SK-N-MC (cell line): ENCODE measurements around the gene RGS7.

Source experiments
- EZH2 ChIP-seq: fragments of 200-600 bp; sonication (generic); IDR thresholded peaks from one replicate; pipeline ENCODE4 v1.6.1; 2017; ENCODE audit warnings: antibody characterized with exemption
- FOXP2 ChIP-seq: optimal IDR thresholded peaks from 2 replicates; pipeline ENCODE3; 2011; ENCODE audit warnings: mild to moderate bottlenecking, moderate library complexity; ENCODE audit not compliant: insufficient read depth; ENCODE audit errors: extremely low read length, control extremely low read depth
- POLR2AphosphoS5 ChIP-seq: IDR thresholded peaks from 2 replicates; pipeline ENCODE4 v1.6.1; 2012; ENCODE audit warnings: mild to moderate bottlenecking, low read depth, low read length, borderline replicate concordance

DNA sequence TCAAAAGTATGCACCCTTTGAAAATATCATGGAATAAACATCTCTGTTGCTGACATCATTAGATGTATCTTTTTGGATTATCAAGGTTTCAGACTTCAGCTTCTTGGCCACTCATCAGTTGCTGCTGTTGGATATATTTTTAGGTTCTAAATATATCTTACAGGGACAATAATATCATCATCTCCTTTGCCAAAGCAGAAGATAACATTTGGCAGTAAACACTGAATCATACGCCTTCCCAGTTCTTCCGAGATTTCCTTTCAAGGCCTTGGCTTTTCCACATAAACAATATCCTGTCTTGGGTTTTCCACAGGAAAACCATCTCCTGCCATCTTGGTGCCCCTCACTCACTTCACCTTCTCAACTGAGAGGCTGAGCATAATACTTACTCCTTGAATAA is 39.3 kb downstream of the RGS7 start:
- TF ChIP-seq EZH2 (no peak), POLR2AphosphoS5 (no peak), FOXP2 (no peak)
